NCI-H2081 (cell line): ENCODE results near the gene CLEC18B.
"Not testable (repeated sequence)": the region's sequence is repeated elsewhere in the genome, so short reads cannot be mapped to it uniquely, and the experiment has no call there.

Source experiments
- DNase-seq, 2 experiments: peaks; one replicate each; lab custom pipeline; 2025; lab: John Stamatoyannopoulos, UW

CLEC18B gene

DNA sequence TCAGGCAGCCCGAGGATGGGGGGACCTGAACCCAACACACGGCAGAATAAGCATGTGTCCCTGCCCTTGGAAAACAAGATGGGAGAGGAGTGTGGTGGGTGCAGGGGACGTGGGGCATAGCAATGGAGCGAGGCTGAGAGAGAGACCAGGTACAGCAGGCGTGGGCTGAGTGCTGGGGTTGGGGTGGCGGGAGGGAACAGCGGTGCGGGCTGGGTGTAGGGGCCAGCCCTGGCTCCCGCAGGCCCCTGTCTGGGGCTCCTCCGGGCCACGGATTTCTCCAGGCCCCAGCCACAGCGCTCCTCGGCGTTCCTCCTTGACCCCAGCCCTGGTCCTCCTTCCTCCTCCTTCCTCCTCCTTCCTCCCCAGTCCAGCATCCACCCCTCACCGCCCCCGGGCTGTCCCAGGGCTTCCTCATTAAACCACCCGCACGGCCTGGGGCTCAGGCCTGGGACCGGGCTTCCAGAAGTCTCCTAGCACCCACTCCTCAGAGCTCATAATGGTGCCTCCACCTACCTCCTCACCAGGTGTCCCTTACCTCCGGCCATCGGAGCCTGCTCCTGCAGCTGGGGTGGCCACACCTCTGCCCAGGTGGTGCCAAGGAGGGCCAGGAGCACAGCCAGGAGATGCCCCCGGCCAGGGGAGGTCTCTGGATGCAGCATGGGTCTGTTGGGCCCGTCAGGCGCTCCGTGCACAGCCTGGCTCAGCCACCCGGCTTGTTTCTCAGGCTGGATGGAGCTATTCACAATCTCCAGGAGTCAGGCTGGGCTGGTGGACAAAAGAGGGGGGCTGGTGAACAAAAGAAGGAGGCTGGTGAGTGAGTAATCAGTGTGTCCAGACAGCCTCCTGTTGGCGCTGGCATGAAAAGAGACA, at the start of gene CLEC18B:
CLEC18B (minus strand) TSS at position 867 of the 870 bp plus-strand sequence; CDS start at position 659, 208 bp downstream.
- not testable (repeated sequence) for DNase-seq

- DNase-seq = no peak
Observed at GRCh38 chr16:74469946-74470478, 48.7 kb upstream of the CLEC18B start.

- no peak for DNase-seq
Observed at GRCh38 chr16:74468807-74469525, 47.7 kb upstream of the CLEC18B start.

DNA sequence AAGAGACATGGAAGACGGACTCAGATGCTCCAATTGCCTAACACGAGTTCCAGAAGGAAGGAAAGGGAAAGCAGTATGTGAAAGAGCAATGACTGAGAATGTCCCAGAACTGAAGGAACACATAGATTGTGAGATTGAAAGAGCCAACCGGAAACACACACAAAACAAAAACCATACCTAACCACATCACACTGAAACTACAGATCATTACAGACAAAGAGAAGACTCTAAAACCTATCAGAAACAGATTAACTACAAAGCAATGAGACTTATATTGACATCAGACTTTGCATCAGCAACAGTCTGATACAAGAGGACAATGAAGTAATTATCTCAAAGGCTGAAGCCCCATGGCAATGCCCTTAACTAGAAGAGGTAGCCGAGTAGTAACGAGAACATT, 45.6 kb upstream of the CLEC18B start:
- DNase-seq = no peak

DNA sequence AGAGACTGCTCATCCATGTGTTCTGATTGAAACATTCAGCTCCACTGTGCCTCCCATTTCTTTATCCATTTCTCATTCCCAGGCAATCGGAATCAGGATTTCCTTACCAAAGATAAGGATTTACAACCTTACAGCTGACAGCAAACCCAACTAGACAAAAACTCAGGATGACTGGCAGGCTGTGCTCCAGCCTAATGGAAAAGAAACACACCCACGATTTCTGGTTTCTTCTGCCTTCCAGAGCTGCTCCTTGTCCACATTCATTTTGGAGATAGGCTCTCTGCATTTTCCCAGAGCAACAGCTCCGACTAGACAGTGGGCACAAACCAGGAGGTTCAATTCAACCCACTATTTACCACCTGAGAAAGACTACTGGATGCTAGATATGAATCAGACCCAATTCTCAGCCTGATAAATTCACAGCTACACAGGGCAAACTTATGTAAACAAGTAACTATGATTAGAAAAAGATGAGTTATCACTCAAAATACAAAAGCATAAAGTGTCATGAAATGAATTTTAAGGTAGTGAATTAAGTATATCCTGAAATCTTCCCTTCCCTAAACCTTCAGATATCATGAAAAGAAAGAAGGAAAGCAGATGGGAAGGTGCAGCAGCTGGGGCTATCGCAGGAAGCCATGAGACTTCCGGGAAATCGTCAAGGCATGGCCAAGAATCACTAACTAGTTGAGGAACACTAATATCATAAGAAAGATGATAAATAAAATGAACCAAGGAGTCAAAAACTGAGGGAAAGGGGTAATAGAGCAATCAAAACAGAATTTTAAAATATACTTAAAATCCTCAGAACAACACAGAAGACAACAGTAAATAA, 44.8 kb upstream of the CLEC18B start:
- DNase-seq = no peak

DNA sequence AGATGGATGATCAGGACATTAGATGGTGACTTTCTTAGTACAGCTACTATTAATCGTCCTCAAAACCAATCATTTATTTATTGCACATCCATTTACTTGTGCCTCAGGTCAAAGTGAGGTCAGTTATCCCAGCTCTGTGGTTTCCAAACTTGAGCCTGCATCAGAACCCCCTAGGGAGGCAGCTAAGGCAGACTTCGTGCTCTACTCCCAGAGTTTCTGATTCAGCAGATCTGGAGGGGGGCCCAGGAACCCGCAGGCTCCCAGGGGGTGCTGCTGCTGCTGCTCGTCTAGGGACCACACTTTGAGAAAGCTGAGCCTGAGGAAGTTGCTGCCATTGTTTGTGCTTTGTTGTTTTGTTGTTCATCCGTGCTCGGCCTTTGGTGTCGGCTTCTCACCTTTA, 44.0 kb upstream of the CLEC18B start:
- no peak for DNase-seq

- DNase-seq = no peak
Observed at GRCh38 chr16:74463888-74464287, 42.6 kb upstream of the CLEC18B start.

GRCh38 chr16:74462361-74462760, 41.1 kb upstream of the CLEC18B start:
- no peak for DNase-seq

- DNase-seq = no peak
Observed at GRCh38 chr16:74461826-74462225, 40.5 kb upstream of the CLEC18B start.

GRCh38 chr16:74460542-74460941, 39.3 kb upstream of the CLEC18B start:
- DNase-seq = no peak

- DNase-seq = no peak
Observed at GRCh38 chr16:74456290-74456625, 35.0 kb upstream of the CLEC18B start.

- no peak for DNase-seq
Observed at GRCh38 chr16:74455619-74456289, 34.5 kb upstream of the CLEC18B start.

- no peak for DNase-seq
Observed at GRCh38 chr16:74455213-74455612, 33.9 kb upstream of the CLEC18B start.

- DNase-seq = no peak
Observed at GRCh38 chr16:74451951-74452758, 30.9 kb upstream of the CLEC18B start.

GRCh38 chr16:74450967-74451760, 29.9 kb upstream of the CLEC18B start:
- DNase-seq = no peak

GRCh38 chr16:74450236-74450635, 29.0 kb upstream of the CLEC18B start:
- no peak for DNase-seq

- DNase-seq = no peak
Observed at GRCh38 chr16:74449470-74449869, 28.2 kb upstream of the CLEC18B start.

- DNase-seq = no peak
Observed at GRCh38 chr16:74448990-74449389, 27.7 kb upstream of the CLEC18B start.

- no peak for DNase-seq
Observed at GRCh38 chr16:74447578-74447977, 26.3 kb upstream of the CLEC18B start.

DNA sequence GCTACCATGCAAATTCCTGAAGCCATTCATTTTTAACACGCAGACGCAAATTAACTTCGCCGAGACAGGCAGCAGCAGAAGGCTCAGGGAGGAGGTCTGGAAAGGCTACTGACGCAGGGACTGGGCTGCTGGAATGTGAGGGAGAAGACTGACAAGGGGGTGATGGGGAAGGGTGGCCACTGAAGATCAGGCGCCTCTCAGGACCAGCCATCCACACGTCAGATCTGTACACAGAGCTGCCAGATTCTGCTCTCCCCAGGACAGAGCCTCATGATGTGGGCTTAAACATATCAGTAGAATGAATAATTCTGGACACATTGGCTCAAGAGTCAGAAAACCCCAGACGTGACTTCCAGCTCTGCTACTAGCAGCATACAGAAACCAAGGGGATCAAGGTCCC, 25.6 kb upstream of the CLEC18B start:
- DNase-seq = no peak
